ENCODE measurements around the gene CPEB3.

Gene CPEB3

GRCh38 chr10:92327445-92328433 lies 36.9 kb upstream of the CPEB3 start:
- Histone ChIP-seq H2BK5ac (ENCODE audit: low read depth, low read length, poor library complexity, severe bottlenecking) (no peak overlapping the region), H3K4me2 (ENCODE audit: low read length, poor library complexity, severe bottlenecking) (no peak overlapping the region), H3K4me1 (ENCODE audit: control insufficient read depth, insufficient read depth, low read depth, low read length) (peaks cover 2% of the 10 kb centered on the region), H3K18ac (ENCODE audit: low read depth in 1 of 2, low read length in 2 of 2) (no peak overlapping the region), H3K27ac (ENCODE audit: low read length, poor library complexity, severe bottlenecking) (no peak overlapping the region), H3K23ac (ENCODE audit: low read length in 2 of 2) (no peak overlapping the region), H3K14ac (ENCODE audit: low read length in 2 of 2) (no peak overlapping the region), H3K79me1 (replicated peaks; ENCODE audit: low read length, poor library complexity, severe bottlenecking) (peaks cover 10% of the 10 kb centered on the region), H3K9ac (ENCODE audit: low read length) (no peak overlapping the region), H2AK5ac (ENCODE audit: low read length, severe bottlenecking) (no peak overlapping the region), H2BK120ac (ENCODE audit: low read depth, low read length) (no peak overlapping the region), H3K27me3 (ENCODE audit: control insufficient read depth in 1 of 2, insufficient read depth in 1 of 2, low read length in 2 of 2) (no peaks in the 10 kb centered on the region), H4K8ac (ENCODE audit: low read length) (no peak overlapping the region), H2BK12ac (ENCODE audit: low read length in 2 of 2) (no peak overlapping the region), H3K9me3 (ENCODE audit: control insufficient read depth, low read length) (no peaks in the 10 kb centered on the region), H3K36me3 (ENCODE audit: control insufficient read depth in 1 of 2, insufficient read depth in 2 of 2, low read depth in 1 of 2, low read length in 2 of 2) (peaks cover 3 to 5% of the 10 kb centered on the region in 2 experiments), H2BK15ac (ENCODE audit: low read depth, poor library complexity, severe bottlenecking) (no peak overlapping the region), H2AFZ (ENCODE audit: low read depth, low read length) (no peak overlapping the region), H3K4ac (ENCODE audit: low read depth in 1 of 2, low read length in 2 of 2) (no peak overlapping the region), H4K91ac (ENCODE audit: low read length) (no peak overlapping the region), H3K4me3 (ENCODE audit: insufficient read depth in 1 of 2, low read depth in 1 of 2, low read length in 2 of 2) (no peak overlapping the region)
- no peak for DNase-seq
- WGBS: 100% methylated on average over 2 of the region's 3 CpGs

- Histone ChIP-seq H3K27ac (ENCODE audit: low read length, poor library complexity, severe bottlenecking) (no peak overlapping the region), H2BK120ac (ENCODE audit: low read depth, low read length) (no peak overlapping the region), H2BK5ac (ENCODE audit: low read depth, low read length, poor library complexity, severe bottlenecking) (no peak overlapping the region), H4K91ac (ENCODE audit: low read length) (no peak overlapping the region), H3K14ac (ENCODE audit: low read length in 2 of 2) (no peak overlapping the region), H3K36me3 (ENCODE audit: control insufficient read depth in 1 of 2, insufficient read depth in 2 of 2, low read depth in 1 of 2, low read length in 2 of 2) (peaks cover 6 to 14% of the 10 kb centered on the region in 2 experiments), H2BK15ac (ENCODE audit: low read depth, poor library complexity, severe bottlenecking) (no peak overlapping the region), H3K9ac (ENCODE audit: low read length) (no peak overlapping the region), H3K4me1 (ENCODE audit: control insufficient read depth, insufficient read depth, low read depth, low read length) (peaks cover 2% of the 10 kb centered on the region), H3K4ac (ENCODE audit: low read depth in 1 of 2, low read length in 2 of 2) (no peak overlapping the region), H3K79me1 (replicated peaks; ENCODE audit: low read length, poor library complexity, severe bottlenecking) (peaks cover 15% of the 10 kb centered on the region), H3K18ac (ENCODE audit: low read depth in 1 of 2, low read length in 2 of 2) (no peak overlapping the region), H3K4me2 (ENCODE audit: low read length, poor library complexity, severe bottlenecking) (no peak overlapping the region), H3K23ac (ENCODE audit: low read length in 2 of 2) (no peak overlapping the region), H4K8ac (ENCODE audit: low read length) (no peak overlapping the region), H3K9me3 (ENCODE audit: control insufficient read depth, low read length) (no peaks in the 10 kb centered on the region), H3K27me3 (ENCODE audit: control insufficient read depth in 1 of 2, insufficient read depth in 1 of 2, low read length in 2 of 2) (no peaks in the 10 kb centered on the region), H3K4me3 (ENCODE audit: insufficient read depth in 1 of 2, low read depth in 1 of 2, low read length in 2 of 2) (no peak overlapping the region), H2AK5ac (ENCODE audit: low read length, severe bottlenecking) (no peak overlapping the region), H2AFZ (ENCODE audit: low read depth, low read length) (no peak overlapping the region), H2BK12ac (ENCODE audit: low read length in 2 of 2) (no peak overlapping the region)
- WGBS: 100% methylated on average over 1 of the region's 2 CpGs
- no peak for DNase-seq
Observed at GRCh38 chr10:92323079-92323478, 32.2 kb upstream of the CPEB3 start.

GRCh38 chr10:92316610-92317009 lies 25.7 kb upstream of the CPEB3 start:
- Histone ChIP-seq H3K18ac (ENCODE audit: low read depth in 1 of 2, low read length in 2 of 2) (no peak overlapping the region), H3K4me2 (ENCODE audit: low read length, poor library complexity, severe bottlenecking) (no peak overlapping the region), H3K79me1 (replicated peaks; ENCODE audit: low read length, poor library complexity, severe bottlenecking) (peaks cover 22% of the 10 kb centered on the region), H2BK12ac (ENCODE audit: low read length in 2 of 2) (no peak overlapping the region), H3K23ac (ENCODE audit: low read length in 2 of 2) (no peak overlapping the region), H4K8ac (ENCODE audit: low read length) (no peak overlapping the region), H2BK15ac (ENCODE audit: low read depth, poor library complexity, severe bottlenecking) (no peak overlapping the region), H2AK5ac (ENCODE audit: low read length, severe bottlenecking) (no peak overlapping the region), H2BK120ac (ENCODE audit: low read depth, low read length) (no peak overlapping the region), H2BK5ac (ENCODE audit: low read depth, low read length, poor library complexity, severe bottlenecking) (no peak overlapping the region), H3K4ac (ENCODE audit: low read depth in 1 of 2, low read length in 2 of 2) (no peak overlapping the region), H3K27ac (ENCODE audit: low read length, poor library complexity, severe bottlenecking) (no peak overlapping the region), H2AFZ (ENCODE audit: low read depth, low read length) (no peak overlapping the region), H3K9me3 (ENCODE audit: control insufficient read depth, low read length) (no peaks in the 10 kb centered on the region), H4K91ac (ENCODE audit: low read length) (no peak overlapping the region), H3K4me3 (ENCODE audit: insufficient read depth in 1 of 2, low read depth in 1 of 2, low read length in 2 of 2) (no peak overlapping the region), H3K27me3 (ENCODE audit: control insufficient read depth in 1 of 2, insufficient read depth in 1 of 2, low read length in 2 of 2) (no peaks in the 10 kb centered on the region), H3K14ac (ENCODE audit: low read length in 2 of 2) (no peak overlapping the region), H3K9ac (ENCODE audit: low read length) (no peak overlapping the region), H3K4me1 (ENCODE audit: control insufficient read depth, insufficient read depth, low read depth, low read length) (no peaks in the 10 kb centered on the region), H3K36me3 (ENCODE audit: control insufficient read depth in 1 of 2, insufficient read depth in 2 of 2, low read depth in 1 of 2, low read length in 2 of 2) (peaks cover 20 to 30% of the 10 kb centered on the region in 2 experiments)
- DNase-seq: no peak
- no CpG with 5 or more reads among the region's 2 CpGs for WGBS

- Histone ChIP-seq H3K9ac (ENCODE audit: low read length) (no peak overlapping the region), H2AK5ac (ENCODE audit: low read length, severe bottlenecking) (no peak overlapping the region), H3K4ac (ENCODE audit: low read depth in 1 of 2, low read length in 2 of 2) (no peak overlapping the region), H3K14ac (ENCODE audit: low read length in 2 of 2) (no peak overlapping the region), H3K4me3 (ENCODE audit: insufficient read depth in 1 of 2, low read depth in 1 of 2, low read length in 2 of 2) (no peak overlapping the region), H2BK120ac (ENCODE audit: low read depth, low read length) (no peak overlapping the region), H3K4me2 (ENCODE audit: low read length, poor library complexity, severe bottlenecking) (no peak overlapping the region), H3K79me1 (replicated peaks; ENCODE audit: low read length, poor library complexity, severe bottlenecking) (peaks cover 21% of the 10 kb centered on the region), H3K18ac (ENCODE audit: low read depth in 1 of 2, low read length in 2 of 2) (no peak overlapping the region), H3K36me3 (ENCODE audit: control insufficient read depth in 1 of 2, insufficient read depth in 2 of 2, low read depth in 1 of 2, low read length in 2 of 2) (peaks cover 20 to 29% of the 10 kb centered on the region in 2 experiments), H4K91ac (ENCODE audit: low read length) (no peak overlapping the region), H3K9me3 (ENCODE audit: control insufficient read depth, low read length) (no peaks in the 10 kb centered on the region), H2BK15ac (ENCODE audit: low read depth, poor library complexity, severe bottlenecking) (no peak overlapping the region), H2BK12ac (ENCODE audit: low read length in 2 of 2) (no peak overlapping the region), H4K8ac (ENCODE audit: low read length) (no peak overlapping the region), H3K27me3 (ENCODE audit: control insufficient read depth in 1 of 2, insufficient read depth in 1 of 2, low read length in 2 of 2) (no peaks in the 10 kb centered on the region), H3K27ac (ENCODE audit: low read length, poor library complexity, severe bottlenecking) (no peak overlapping the region), H2BK5ac (ENCODE audit: low read depth, low read length, poor library complexity, severe bottlenecking) (no peak overlapping the region), H3K23ac (ENCODE audit: low read length in 2 of 2) (no peak overlapping the region), H2AFZ (ENCODE audit: low read depth, low read length) (no peak overlapping the region), H3K4me1 (ENCODE audit: control insufficient read depth, insufficient read depth, low read depth, low read length) (no peaks in the 10 kb centered on the region)
- WGBS: 100% methylated on average over 2 of the region's 3 CpGs
- no peak for DNase-seq
Observed at GRCh38 chr10:92313750-92314149, 22.9 kb upstream of the CPEB3 start.

Data from mesenchymal stem cell (in vitro differentiated cells and primary cell).